Muscle of arm (tissue), 12 donors: ENCODE results near the gene PLEKHM2. TPM values are rescaled to one million over a fixed set of nuclear protein-coding genes. Genes with fewer than 3 reads are reported as not detected.

Experiments
- DNase-seq: peaks from one replicate; pipeline ENCODE4 v3.0.0-alpha.2; 2013
- polyA plus RNA-seq, 12 donors: library from polyadenylated mRNA; unstranded; fragments of 120-200 nt; gene quantifications; one replicate each; pipeline ENCODE4 v1.2.1, GENCODE V29; 2013; ENCODE audit not compliant: insufficient read length in 12 of 12

The PLEKHM2 gene
- polyA plus RNA-seq, 12 donors, result 36.4 to 62.2 (median 50.9) TPM; not detected in 1

DNA sequence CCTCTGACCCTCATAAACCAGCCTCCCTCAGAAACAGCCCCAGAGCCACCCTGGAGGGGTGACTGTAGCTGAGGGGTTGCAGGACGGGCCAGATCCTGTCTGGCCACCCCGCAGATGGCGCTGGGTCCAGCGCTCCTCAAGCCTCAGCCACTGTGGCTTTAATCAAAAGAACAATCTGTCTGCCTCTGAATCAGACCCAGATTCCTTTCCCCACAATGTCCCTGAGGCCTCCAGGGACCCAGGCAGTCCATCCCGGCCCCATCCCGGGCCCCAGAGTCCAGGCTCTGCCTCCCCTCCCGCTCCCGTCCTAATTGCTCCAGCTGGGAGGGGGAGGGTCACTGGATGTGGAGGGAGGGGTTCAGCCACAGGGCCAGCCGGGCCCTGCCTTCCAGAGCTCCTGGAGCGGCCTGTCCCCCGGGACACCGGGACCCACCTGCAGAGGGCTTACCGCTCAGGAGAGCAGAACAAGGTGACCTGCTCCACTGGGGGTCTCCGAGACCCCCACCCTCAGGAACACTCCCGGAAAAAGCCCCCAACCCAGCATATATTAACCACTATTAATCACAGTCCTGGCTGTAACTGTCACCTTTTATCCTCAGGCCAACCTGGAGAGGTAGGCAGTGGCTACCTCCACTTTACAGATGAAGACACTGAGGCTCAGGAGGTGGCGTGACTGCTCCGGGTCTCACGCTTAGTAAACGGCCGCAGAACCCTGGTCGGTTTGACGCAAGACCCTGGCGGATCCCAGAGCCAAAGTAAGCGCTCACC, 73.6 kb downstream of the PLEKHM2 start:
- no peak for DNase-seq

- no peak for DNase-seq
These were observed 74.3 kb downstream of the PLEKHM2 start, which contains the start of gene FBLIM1 for GRCh38 chr1:15758343-15758931. Gene FBLIM1, plus strand, starts transcription at chr1:15758795. Its CDS starts 6,189 bp downstream, at chr1:15764984.

GRCh38 chr1:15758953-15759661, 75.0 kb downstream of the PLEKHM2 start:
- no peak for DNase-seq

- no peak for DNase-seq
These were observed 76.5 kb downstream of the PLEKHM2 start for GRCh38 chr1:15760520-15761211.

GRCh38 chr1:15761366-15762128, 77.4 kb downstream of the PLEKHM2 start:
- DNase-seq, result no peak

DNA sequence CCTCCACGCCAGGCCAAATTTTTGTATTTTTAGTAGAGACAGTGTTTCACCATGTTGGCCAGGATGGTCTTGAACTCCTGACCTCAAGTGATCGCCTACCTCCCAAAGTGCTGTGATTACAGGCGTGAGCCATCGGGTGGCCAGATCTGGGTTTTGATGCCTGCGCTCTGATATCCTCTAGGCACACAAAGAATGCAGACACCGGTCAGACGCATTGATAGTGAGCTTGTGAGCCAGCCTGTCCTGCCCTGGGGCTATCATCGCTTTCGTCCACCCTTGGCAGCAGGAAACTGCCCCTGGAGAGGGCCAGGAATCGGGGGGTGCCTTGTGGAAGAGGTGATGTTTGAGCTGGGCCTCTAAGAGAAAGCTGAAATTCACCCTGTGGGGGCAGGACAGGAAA, 78.4 kb downstream of the PLEKHM2 start:
- no peak for DNase-seq

- DNase-seq, result no peak
These were observed 80.2 kb downstream of the PLEKHM2 start for GRCh38 chr1:15764269-15764764.

DNA sequence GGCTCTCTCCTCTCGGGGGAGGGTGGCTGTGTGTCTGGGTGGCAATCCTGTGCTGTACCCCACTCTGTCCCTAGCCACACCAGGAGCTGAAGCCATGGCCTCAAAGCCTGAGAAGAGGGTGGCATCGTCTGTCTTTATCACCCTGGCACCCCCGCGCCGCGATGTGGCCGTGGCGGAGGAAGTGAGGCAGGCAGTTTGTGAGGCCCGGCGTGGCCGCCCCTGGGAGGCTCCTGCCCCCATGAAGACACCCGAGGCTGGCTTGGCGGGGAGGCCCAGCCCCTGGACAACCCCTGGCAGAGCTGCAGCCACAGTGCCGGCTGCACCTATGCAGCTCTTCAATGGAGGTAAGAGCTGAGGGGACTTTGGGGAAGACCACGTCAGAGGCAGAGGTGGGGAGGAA, 80.8 kb downstream of the PLEKHM2 start:
- no peak for DNase-seq

DNA sequence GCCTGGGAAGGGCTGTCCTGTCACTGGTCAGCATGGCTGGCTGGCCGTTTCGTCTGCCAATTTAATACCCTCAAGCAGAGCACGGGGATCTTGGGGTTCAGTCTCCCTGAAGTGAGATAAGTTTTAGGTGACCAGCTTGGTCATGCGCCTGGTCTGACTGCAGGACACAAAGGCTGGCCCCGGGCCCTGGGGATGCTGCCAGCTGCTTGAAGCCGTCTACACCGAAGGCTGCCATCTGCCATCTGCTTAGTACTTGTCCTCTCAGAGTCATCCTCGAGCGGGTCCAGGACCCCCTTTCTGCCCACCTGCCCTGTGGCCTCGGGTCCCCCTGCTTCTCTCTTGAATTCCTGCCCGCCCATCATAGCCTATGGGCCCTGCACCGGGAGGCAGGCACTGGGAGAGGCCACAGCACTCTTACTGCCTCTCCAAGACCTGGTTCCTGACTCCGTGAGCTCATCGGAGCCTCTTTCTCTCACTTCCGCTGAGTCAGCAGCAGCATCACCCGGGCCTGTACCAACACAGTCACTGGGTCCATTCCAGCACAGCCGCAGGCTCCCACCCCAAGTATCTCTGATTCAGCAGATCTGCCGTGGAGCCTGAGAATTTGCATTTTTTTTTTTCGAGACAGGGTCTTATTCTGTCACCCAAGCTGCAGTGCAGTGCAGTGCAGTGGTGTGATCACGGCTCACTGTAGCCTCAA, 81.5 kb downstream of the PLEKHM2 start:
- DNase-seq, result no peak

DNA sequence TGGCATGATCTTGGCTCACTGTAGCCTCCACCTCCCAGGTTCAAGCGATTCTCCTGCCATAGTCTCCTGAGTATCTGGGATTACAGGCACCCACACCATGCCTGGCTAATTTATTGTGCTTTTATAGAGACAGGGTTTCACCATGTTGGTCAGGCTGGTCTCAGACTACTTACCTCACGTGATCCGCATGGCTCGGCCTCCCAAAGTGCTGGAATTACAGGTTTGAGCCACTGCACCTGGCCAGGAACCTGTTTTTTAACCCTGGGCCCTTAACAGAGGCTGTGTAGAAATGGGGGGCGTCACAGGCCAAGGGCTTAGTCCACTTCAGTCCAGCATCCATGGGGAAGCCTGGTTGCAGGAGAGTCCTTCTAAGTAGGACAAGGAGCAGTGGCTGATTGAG, 83.8 kb downstream of the PLEKHM2 start:
- DNase-seq, result no peak

GRCh38 chr1:15768388-15768787, 84.3 kb downstream of the PLEKHM2 start:
- DNase-seq, result no peak

DNA sequence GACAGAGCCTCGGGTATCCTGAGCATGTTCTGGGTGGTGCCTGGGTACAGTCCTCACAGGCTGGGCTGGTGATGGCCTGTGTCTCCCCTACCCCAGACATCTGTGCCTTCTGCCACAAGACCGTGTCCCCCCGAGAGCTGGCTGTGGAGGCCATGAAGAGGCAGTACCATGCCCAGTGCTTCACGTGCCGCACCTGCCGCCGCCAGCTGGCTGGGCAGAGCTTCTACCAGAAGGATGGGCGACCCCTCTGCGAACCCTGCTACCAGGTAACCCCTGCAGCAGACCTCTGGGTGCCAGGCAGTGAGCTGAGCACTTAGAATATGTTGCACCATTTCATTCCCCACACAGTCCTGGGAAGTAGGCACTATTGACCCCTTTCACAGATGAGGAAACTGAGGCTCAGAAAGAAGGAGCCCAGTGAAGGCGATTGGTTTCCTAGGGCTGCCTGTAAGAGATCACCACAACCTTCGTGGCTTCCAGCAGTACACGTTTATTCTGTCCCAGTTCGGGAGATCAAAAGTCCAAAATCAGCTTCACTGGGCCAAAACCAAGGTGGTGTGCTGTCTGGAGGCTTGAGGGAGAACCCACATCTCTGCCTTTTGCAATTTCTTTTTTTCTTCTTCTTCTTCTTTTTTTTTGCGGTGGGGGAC, 86.3 kb downstream of the PLEKHM2 start:
- DNase-seq, result no peak

- DNase-seq, result no peak
These were observed 87.9 kb downstream of the PLEKHM2 start for GRCh38 chr1:15771836-15772515.

DNA sequence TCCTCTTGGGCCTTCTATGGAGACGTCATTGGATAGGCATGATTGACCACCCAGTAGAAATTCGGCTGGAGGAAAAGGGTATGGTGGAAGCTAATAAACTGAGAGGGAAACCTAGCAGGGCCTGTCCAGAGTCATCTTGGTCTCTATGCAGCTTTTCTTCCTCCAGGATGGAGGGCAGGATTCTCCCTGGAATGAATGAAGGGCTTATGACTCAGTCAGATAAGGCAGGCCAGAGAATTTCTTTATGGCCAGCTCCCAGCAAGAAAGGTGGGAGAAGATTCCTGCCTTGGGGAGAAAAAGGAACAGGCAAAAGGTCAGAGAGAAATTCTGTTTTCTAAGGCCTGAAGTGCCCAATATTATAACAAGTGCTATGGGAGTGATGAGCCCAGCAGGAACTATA, 91.6 kb downstream of the PLEKHM2 start:
- DNase-seq, result no peak

GRCh38 chr1:15777909-15778707, 94.0 kb downstream of the PLEKHM2 start:
- no peak for DNase-seq
